OCI-LY3 (cell line): ENCODE data around the gene SLC6A20.

Experiments used
- H2AFZ ChIP-seq: fragments of 200-600, 300-600 bp; shearing (Covaris generic); 2 replicates; pipeline ENCODE4 v1.6.0; 2014; ENCODE audit warnings: antibody characterized with exemption, low read depth, low read length
- H3K27ac ChIP-seq: fragments of 200-600, 300-600 bp; sonication (generic); 2 replicates; pipeline ENCODE4 v1.5.1; 2014; ENCODE audit warnings: mild to moderate bottlenecking, low read length, moderate library complexity, mixed read lengths
- H3K27me3 ChIP-seq: fragments of 200-600, 300-600 bp; sonication (generic); 2 replicates; pipeline ENCODE4 v1.6.1; 2014; ENCODE audit warnings: low read depth, low read length, mixed read lengths
- H3K36me3 ChIP-seq: fragments of 200-600, 300-600 bp; sonication (generic); replicated peaks from 2 replicates; pipeline ENCODE3; 2014; ENCODE audit warnings: low read depth, low read length, mixed read lengths
- H3K4me1 ChIP-seq: fragments of 300-600, 200-600 bp; sonication (generic); 2 replicates; pipeline ENCODE4 v1.6.1; 2014; ENCODE audit warnings: low read length, mixed read lengths
- H3K4me2 ChIP-seq: fragments of 200-600, 300-600 bp; sonication (generic); 2 replicates; pipeline ENCODE4 v1.6.1; 2014; ENCODE audit warnings: low read length, mixed read lengths
- H3K4me3 ChIP-seq: fragments of 300-600, 200-600 bp; sonication (generic); 2 replicates; pipeline ENCODE4 v1.5.1; 2014; ENCODE audit warnings: antibody characterized with exemption, mild to moderate bottlenecking, low read length, moderate library complexity
- H3K79me2 ChIP-seq: fragments of 300-600, 200-600 bp; shearing (Covaris generic); 2 replicates; pipeline ENCODE4 v1.6.1; 2014; ENCODE audit warnings: mild to moderate bottlenecking, low read length, mixed read lengths
- H3K9ac ChIP-seq: fragments of 300-600, 200-600 bp; shearing (Covaris generic); 2 replicates; pipeline ENCODE4 v1.6.0; 2014; ENCODE audit warnings: mild to moderate bottlenecking, low read length, moderate library complexity
- H3K9me3 ChIP-seq: fragments of 200-600, 300-600 bp; shearing (Covaris generic); 2 replicates; pipeline ENCODE4 v1.6.1; 2014; ENCODE audit warnings: low read length, mixed read lengths; ENCODE audit not compliant: insufficient read depth
- H4K20me1 ChIP-seq: fragments of 200-600, 300-600 bp; sonication (generic); 2 replicates; pipeline ENCODE4 v1.6.1; 2016; ENCODE audit warnings: low read length, mixed read lengths; ENCODE audit not compliant: insufficient read depth
- CTCF ChIP-seq: fragments of 200-600, 300-600 bp; sonication (generic); IDR thresholded peaks from 2 replicates; pipeline ENCODE4 v1.5.1; 2014; ENCODE audit warnings: antibody characterized with exemption, low read length, low read depth
- EZH2phosphoT487 ChIP-seq: fragments of 200-600 bp; shearing (Covaris generic); IDR thresholded peaks from 2 replicates; pipeline ENCODE4 v1.6.1; 2018; ENCODE audit warnings: antibody characterized with exemption, mixed run types, low read depth

Gene SLC6A20

GRCh38 chr3:45796902-45797637, 734 bp upstream of the SLC6A20 start:
- no peak overlapping the region for H3K4me2 ChIP-seq
- H3K9ac ChIP-seq: no peak overlapping the region
- no peaks in the 10 kb centered on the region for H3K79me2 ChIP-seq
- TF ChIP-seq EZH2phosphoT487 (no peak), CTCF (no peak)
- H3K9me3 ChIP-seq: no peaks in the 10 kb centered on the region
- H3K27me3 ChIP-seq: peaks cover 37% of the 10 kb centered on the region
- H3K36me3 ChIP-seq: no peaks in the 10 kb centered on the region
- no peaks in the 10 kb centered on the region for H4K20me1 ChIP-seq
- no peaks in the 10 kb centered on the region for H3K4me1 ChIP-seq
- no peak overlapping the region for H2AFZ ChIP-seq
- no peak overlapping the region for H3K4me3 ChIP-seq
- H3K27ac ChIP-seq: no peak overlapping the region

GRCh38 chr3:45795509-45795881, 841 bp downstream of the SLC6A20 start:
- no peaks in the 10 kb centered on the region for H3K9me3 ChIP-seq
- H3K4me1 ChIP-seq: peaks cover 8% of the 10 kb centered on the region; the same call in 1 of the 2 replicates
- H3K27me3 ChIP-seq: peaks cover 39% of the 10 kb centered on the region
- H2AFZ ChIP-seq: no peak overlapping the region
- no peak for TF ChIP-seq EZH2phosphoT487
- H3K79me2 ChIP-seq: no peaks in the 10 kb centered on the region
- no peak overlapping the region for H3K27ac ChIP-seq
- no peak overlapping the region for H3K4me3 ChIP-seq
- H3K4me2 ChIP-seq: no peak overlapping the region
- no peaks in the 10 kb centered on the region for H3K36me3 ChIP-seq
- no peak overlapping the region for H3K9ac ChIP-seq
- no peaks in the 10 kb centered on the region for H4K20me1 ChIP-seq

- H4K20me1 ChIP-seq: no peaks in the 10 kb centered on the region
- TF ChIP-seq EZH2phosphoT487 (no peak), CTCF (no peak)
- H3K36me3 ChIP-seq: no peaks in the 10 kb centered on the region
- H3K27ac ChIP-seq: no peak overlapping the region
- peaks cover 47% of the 10 kb centered on the region for H3K27me3 ChIP-seq
- no peak overlapping the region for H3K4me2 ChIP-seq
- no peak overlapping the region for H3K4me3 ChIP-seq
- peaks cover 8% of the 10 kb centered on the region; the same call in 1 of the 2 replicates for H3K4me1 ChIP-seq
- H3K79me2 ChIP-seq: no peaks in the 10 kb centered on the region
- H3K9ac ChIP-seq: no peak overlapping the region
- no peaks in the 10 kb centered on the region for H3K9me3 ChIP-seq
- no peak overlapping the region for H2AFZ ChIP-seq
Measured at GRCh38 chr3:45794660-45795059, 1.7 kb downstream of the SLC6A20 start.

GRCh38 chr3:45794177-45794560, 2.2 kb downstream of the SLC6A20 start:
- H3K27me3 ChIP-seq: peaks cover 47% of the 10 kb centered on the region

GRCh38 chr3:45793482-45794176, 2.7 kb downstream of the SLC6A20 start:
- no peaks in the 10 kb centered on the region for H3K79me2 ChIP-seq
- H3K9ac ChIP-seq: no peak overlapping the region
- peaks cover 9% of the 10 kb centered on the region; the same call in 1 of the 2 replicates for H3K9me3 ChIP-seq
- H3K4me3 ChIP-seq: no peak overlapping the region
- no peak overlapping the region for H3K27ac ChIP-seq
- no peak overlapping the region for H2AFZ ChIP-seq
- no peak for TF ChIP-seq EZH2phosphoT487
- peaks cover 47% of the 10 kb centered on the region for H3K27me3 ChIP-seq
- H4K20me1 ChIP-seq: no peaks in the 10 kb centered on the region
- H3K4me2 ChIP-seq: no peak overlapping the region
- H3K4me1 ChIP-seq: peaks cover 8% of the 10 kb centered on the region; the same call in 1 of the 2 replicates
- H3K36me3 ChIP-seq: no peaks in the 10 kb centered on the region

More at GRCh38 chr3:45794177-45794560, 2.2 kb downstream of the SLC6A20 start:
- peaks cover 8% of the 10 kb centered on the region; the same call in 1 of the 2 replicates for H3K4me1 ChIP-seq
- H3K36me3 ChIP-seq: no peaks in the 10 kb centered on the region
- no peaks in the 10 kb centered on the region for H3K79me2 ChIP-seq
- H4K20me1 ChIP-seq: no peaks in the 10 kb centered on the region
- no peak for TF ChIP-seq EZH2phosphoT487
- H2AFZ ChIP-seq: no peak overlapping the region
- no peak overlapping the region for H3K4me3 ChIP-seq
- no peak overlapping the region for H3K9ac ChIP-seq
- peaks cover 4% of the 10 kb centered on the region; the same call in 1 of the 2 replicates for H3K9me3 ChIP-seq
- no peak overlapping the region for H3K27ac ChIP-seq
- H3K4me2 ChIP-seq: no peak overlapping the region
